Activated T-cell treated with anti-CD3 and anti-CD28 coated beads, Interleukin-2, amount 50 U/mL, for 48 hours (primary cell): ENCODE data around the gene OPCML.

ENCODE experiments used
- DNase-seq, 2 experiments: peaks; one replicate each; pipeline ENCODE4 v3.0.0-alpha.2; 2020

Gene OPCML

DNA sequence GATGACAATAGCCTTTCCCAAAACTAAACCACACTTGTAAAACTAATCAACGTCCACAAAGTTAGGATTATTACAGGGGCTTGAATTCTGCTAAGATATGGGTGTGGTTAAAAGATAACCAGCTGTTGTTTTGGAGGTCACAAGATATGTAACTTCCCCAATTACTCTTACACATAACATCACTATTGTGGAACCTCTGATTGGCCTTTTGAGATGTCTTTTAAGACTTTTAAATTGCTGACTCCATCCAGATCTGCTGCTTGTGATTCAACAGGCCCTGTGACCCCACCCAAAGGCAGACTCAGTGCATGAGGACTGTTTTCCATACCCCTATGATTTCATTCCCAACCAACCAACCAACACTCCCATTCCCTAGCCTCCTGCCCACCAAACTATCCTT, 893.9 kb downstream of the OPCML start:
- DNase-seq = no peak

- no peak for DNase-seq
Measured at GRCh38 chr11:132636523-132636922, 895.8 kb downstream of the OPCML start.

DNA sequence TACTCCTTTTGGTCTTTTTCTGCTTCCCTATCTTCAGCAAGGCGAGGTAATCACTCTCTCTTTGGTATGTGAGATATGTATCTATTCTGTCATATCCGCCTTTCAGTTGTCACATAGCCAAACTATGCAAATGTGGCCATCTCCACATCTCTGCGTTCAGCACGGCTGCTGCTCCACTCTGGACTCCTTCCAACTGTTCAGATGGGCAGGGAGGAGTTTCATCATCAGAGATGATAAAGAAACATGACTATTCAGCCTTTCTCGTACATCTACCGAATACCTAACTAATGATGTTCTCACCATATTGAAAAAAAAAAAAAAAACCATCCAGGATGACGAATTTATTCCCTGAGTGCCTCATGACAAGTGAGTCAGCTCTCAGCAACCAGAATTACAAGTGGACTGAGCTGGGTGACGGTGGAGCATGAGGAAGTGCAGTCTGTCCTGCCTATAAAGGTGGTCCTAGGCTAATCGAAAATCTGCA, 899.6 kb downstream of the OPCML start:
- no peak for DNase-seq

DNA sequence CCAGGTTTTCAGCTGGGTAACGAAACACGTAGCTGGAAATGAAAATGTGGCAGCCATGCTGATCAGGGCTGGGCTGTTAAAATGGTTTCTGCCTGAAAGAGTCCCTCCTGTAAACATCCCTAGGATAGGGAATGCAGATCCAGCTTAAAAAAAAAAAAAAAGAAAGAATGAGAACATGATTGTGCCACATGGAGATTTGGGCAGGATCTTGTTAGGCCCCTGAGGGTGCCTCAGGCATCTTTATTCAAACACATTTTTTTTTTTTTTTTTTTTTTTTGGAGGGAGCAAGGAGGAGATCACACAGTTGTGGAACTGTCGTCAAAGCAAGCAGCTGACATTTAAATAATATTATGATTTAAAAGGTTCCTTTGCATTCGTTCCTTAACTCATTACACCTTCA, 900.3 kb downstream of the OPCML start:
- no peak for DNase-seq

DNA sequence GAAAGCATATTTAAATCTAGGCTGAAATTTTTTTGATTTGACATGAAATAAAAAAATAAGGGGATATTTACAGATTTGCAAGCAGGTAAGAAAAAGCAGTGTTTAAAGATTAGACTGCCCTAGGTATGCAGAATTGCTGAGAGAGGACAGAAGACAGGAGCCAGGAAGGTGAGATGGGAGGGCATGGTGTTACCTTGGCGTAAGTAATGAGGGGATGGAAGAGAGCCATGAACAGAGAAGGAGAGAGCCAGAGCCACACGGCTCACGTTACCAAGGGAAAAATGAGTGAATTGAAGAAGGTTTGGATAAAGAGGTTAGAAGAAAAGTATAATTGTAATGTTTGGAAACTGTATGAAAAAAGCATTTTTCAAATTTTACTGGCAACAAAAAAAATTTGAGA, 904.3 kb downstream of the OPCML start:
- DNase-seq = no peak

- DNase-seq = no peak
Measured at GRCh38 chr11:132626446-132626845, 905.9 kb downstream of the OPCML start.

DNA sequence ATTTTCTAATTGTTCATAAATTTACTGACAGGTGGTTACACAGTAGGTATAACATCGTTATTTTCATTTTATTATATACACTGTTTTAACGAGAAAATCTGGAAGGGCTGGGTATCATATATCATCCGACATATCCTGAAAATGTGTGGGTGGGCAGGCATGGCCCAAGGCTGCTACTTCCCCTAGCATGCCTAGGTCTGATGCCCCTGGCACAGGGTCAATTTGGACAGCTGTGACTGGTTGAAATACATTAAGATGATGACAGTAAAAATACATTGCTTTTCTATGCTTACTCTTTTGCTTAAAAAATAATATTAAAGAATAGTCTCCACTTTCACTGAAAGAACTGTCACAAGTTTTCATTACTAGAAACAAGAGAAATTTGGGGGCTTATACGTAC, 908.8 kb downstream of the OPCML start:
- no peak for DNase-seq

GRCh38 chr11:132621976-132622580, 910.2 kb downstream of the OPCML start:
- DNase-seq = no peak

- DNase-seq = no peak
Measured at GRCh38 chr11:132620423-132620822, 911.9 kb downstream of the OPCML start.

DNA sequence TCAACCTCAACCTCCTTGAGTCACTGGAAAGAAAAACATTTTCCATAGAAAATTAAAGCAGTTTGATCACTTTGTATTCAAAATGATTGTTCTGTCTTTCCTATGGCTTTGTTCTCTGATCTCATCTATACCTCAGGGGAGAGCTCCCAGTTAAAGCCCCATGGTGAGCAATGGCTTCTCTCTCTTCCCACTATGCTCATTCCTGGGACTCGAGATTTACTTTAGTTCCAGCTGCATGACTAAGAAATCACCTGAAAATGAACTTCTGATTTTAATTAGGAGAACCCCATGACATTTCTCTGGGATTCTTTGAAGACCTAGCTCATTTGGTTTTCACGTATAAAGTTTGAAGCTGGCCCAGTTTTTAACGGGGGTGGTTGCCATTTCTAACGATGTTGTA, 921.5 kb downstream of the OPCML start:
- DNase-seq = no peak

GRCh38 chr11:132610216-132610615, 922.1 kb downstream of the OPCML start:
- DNase-seq = no peak

GRCh38 chr11:132607575-132607974, 924.7 kb downstream of the OPCML start:
- DNase-seq = no peak

GRCh38 chr11:132605825-132606570, 926.3 kb downstream of the OPCML start:
- DNase-seq = no peak

- no peak for DNase-seq
Measured at GRCh38 chr11:132604431-132604830, 927.9 kb downstream of the OPCML start.

DNA sequence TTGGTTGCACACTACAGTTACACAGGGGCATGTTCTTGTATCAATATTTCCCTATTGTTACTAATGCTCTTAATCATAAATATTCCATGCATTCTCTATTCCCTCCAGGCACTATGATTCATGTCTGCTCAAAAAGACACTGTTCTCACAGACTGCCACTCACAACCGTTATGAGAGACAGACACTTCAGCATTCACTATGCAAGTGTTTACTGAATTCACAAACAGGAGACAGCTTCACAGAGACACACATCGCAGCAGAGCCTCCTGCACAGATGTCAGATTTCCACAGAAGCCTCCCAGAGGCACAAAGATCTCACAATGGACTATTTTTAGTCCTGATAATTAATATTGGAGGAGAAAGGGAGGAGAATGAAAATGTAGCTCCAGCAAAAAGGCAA, 930.4 kb downstream of the OPCML start:
- no peak for DNase-seq

DNA sequence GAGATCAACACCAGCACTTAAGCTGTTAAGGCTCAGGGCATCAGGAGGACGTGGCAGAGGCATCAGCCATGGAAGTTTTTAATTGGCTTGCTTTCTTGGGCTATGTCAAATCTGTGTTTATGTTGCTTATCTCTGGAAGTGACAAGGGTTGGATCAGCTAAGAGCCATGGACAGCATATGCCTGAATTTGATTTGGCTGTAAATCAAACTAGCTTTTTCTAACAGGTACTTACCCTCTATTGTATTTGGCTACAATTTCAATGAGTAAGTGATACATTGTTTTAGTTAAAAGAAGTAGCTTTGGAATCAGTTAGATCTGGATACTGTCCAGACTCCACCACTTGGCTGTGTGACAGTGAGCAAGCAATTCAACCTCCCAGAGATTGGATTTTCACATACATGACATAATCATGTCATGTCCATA, 936.6 kb downstream of the OPCML start:
- no peak for DNase-seq

GRCh38 chr11:132595246-132595645, 937.1 kb downstream of the OPCML start:
- no peak for DNase-seq

DNA sequence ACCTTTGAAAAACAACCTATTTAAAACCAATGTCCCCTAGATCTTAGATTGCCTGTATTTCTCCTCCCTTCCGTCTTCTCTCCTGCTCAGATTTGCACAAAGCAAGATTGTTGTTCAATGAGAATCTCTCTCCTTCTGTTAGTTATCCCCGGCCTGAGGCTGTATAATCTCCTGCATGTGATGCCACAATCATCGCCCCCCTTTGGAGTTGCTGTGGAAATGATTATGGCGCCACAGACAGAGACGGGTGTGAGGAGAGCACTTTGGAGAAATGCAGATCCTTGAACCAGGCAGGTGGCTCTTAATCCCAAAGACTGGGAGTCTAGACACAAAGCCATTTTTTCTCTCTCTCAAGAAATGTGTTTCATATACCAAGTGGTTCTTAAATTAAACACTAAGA, 941.3 kb downstream of the OPCML start:
- DNase-seq = no peak

DNA sequence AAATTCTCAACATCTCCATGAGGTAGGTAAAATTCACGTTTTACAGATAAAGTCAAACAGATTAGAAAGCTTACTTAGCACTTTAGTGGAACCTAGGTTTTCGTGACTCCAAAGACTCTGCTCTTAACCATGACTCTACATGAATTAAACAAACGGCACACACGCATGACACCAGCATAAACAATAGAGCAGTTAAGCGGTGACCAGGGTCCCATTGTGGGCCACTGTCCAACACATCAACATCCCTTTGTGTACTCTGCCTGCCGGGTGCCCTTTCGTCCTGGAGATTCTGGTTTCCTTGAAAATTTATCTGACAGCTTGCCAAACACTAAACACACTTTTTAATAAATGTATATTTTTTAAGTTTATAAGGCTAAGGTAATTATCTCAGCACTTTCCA, 941.7 kb downstream of the OPCML start:
- DNase-seq = no peak

DNA sequence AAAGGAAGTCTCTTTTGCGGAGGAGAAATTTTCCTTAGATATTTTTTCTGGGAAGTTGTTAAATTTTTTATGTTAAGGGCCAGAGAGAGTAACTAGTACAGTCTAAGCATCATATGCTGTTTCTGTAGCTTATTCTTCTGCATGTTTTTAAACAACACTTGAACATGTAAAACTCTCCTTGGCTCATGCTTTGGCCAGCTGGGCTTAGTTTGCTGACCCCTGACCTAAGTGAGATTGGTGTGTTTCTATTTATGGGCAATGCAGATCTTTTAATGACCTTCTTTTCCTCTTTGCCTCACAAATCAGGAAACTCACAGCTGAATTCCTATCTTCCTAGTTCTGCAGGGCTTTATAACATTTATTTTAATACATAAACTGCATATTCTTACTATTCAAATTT, 942.5 kb downstream of the OPCML start:
- DNase-seq = no peak

- no peak for DNase-seq
Measured at GRCh38 chr11:132588366-132588765, 943.9 kb downstream of the OPCML start.

DNA sequence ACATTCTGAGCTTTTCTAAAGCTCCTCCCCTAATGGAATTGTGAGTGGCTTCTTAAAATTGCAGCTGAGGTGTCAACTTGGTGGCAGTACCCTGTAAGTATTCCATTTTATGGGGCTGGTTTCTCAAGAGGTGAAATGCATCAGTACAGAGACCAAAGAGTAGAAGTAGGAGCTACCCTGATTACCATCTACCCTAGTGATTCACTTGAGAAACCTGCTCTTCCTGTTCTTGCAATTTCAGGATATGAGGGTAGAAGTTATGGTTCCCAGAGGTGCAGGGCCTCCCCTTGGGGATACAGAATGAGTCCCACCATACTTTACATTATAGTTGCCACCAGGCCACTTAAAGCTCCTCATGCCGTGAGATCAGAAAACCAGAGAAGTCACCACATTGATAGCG, 944.6 kb downstream of the OPCML start:
- DNase-seq = no peak

GRCh38 chr11:132586801-132587200, 945.5 kb downstream of the OPCML start:
- DNase-seq = no peak

- DNase-seq = no peak
Measured at GRCh38 chr11:132579634-132580327, 952.5 kb downstream of the OPCML start.
